ENCODE measurements around the gene BNIP5.

The BNIP5 gene

DNA sequence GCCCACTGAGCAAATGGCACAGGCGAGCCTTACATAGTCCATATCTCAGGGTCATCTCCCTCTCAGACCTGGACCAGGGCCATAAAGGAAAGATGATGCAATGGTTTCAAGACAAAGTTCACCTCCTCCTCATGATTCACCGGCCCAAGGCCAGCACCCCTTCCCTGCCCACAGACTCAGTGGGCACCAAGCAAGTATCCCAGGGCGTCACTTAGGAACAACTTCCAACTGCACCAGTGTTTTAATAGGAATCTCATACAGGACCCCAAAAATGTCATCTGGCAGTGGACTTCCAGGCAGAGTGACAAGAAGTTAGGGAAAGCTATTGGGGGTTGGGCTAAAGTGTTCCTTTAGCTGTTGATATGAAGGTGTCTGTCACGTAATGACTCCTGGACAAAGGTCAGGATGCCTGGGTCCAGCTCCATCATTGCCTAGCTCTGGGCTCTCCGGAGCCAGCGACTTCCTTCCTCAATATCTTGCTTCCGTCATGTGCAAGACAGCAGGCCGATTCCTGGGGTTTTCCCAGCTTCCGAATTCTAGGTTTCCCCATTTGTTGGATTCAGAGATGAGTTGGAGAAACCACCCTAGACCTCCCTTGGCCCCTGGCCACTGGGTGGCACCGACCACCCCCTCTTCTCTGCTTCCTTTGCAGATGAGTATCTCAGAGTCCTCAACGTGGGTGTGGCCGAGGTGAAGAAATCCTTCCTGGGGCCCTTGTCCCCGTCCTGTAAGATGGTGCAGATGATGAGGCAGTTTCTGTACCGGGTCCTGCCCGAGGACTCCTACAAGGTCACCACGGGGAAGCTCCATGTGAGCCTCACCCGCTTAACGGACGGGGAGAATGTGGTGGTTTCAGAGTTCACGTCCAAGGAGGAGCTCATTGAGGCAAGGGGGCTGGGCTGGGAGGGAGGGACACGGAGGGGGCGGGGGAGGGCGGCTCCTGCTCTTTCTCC, 45.7 kb downstream of the BNIP5 start:
- DNase-seq = no peak

DNA sequence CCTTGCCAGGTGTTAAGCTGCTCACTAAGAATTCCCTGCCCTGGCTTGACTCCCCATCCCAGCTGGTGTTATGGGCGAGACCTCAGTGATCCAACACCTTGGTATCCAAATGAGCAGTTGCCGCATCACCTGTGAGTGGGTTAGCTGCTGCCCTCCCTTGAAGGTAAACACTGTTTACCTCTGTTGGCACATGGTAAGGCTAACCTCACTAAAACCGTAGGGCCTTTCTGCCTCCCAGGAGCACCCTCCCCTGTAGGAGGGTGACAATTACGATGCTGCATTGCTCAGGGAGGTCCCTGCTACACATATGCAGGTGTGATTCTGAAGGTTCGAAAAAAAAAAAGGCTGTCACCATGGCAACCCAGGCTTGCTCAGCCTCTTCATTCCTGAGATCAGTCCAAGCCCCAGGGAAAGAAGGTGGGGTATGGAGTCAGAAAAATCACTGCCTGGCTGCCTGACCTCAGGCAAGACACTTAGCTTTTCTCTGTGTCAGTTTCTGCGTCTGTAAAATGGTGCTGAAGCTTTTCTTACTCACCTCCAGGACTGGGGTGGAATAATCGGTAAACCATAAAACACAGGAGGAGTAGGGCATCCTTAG, 47.3 kb downstream of the BNIP5 start:
- DNase-seq = peak in 1 of 2 experiments; percentile 24

DNA sequence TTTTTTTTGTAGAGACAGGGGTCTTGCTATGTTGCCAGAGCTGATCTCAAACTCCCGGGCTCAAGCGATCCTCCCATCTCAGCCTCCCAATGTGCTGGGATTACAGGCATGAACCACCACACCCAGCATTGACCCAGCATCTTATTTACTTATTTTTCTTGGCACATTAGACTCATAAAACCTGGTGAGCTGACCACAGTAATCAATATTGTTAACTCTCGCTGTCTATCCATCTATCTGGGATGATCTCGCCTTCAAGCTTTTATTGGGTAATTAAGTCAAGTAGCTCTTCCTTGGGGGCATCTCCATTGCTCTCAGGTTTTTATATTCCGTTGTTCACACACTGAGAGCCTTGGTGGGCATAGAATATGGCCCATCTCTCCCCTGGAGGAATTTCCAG, 49.8 kb downstream of the BNIP5 start:
- DNase-seq = no peak

DNA sequence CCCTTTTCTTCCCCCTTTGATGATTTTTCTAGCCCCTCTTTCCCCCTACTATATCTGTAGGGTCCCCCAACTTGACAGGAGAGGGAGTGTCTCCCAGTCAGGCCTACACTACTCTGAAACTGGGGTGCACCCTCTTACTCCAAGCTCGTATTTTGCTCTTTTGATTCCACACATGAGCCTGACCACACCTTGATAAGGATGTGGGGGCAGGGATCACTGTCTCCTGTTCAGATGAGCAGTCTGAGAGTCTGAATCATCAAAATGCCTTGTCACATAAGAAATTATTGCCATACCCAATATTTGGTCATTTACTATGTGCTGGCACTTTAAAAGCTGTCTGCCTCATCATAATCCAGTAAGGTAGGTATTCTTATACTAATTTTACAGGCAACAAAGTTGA, 50.9 kb downstream of the BNIP5 start:
- no peak for DNase-seq

DNA sequence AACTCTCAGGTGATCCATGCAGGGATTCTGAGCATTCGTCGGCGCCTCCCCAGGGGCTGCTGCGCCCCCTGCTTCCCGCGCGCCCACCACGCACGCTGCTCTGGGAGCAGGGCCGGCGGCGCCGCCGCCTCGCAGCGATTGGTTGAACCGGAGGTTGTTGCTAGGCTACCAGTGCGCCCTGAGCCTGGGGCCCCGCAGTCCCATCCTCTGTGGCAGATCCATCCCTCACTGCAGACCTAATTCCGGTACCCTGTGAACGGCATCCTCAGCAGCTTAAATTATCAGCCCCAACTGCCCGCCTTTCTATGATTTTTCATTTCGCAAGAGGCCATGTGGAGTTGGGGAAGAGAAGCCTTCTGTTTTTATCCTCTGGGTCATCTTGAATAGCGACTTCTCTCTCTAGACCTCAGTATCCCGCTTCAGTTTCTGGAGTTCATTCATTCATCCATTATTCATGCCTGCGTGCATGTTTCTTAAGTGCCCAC, 51.5 kb downstream of the BNIP5 start:
- DNase-seq = no peak

DNA sequence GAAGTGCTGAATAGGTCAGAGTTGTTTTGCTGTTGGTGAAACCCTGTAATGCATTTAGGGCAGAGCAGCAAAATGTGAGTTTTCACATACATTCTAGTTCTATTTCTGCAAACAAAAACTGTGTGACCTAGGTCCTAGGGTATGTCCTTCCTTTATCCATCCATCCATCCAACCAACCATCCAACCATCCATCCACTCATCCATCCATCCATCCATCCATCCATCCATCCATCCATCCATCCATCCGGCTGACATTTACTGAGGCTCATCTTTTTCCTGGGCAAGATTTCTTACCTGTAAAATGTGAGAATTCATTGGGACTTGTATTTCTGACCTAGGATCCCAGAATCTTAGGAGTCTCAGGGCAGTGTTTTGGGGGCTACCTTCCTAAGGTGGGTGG, 52.3 kb downstream of the BNIP5 start:
- no peak for DNase-seq

DNA sequence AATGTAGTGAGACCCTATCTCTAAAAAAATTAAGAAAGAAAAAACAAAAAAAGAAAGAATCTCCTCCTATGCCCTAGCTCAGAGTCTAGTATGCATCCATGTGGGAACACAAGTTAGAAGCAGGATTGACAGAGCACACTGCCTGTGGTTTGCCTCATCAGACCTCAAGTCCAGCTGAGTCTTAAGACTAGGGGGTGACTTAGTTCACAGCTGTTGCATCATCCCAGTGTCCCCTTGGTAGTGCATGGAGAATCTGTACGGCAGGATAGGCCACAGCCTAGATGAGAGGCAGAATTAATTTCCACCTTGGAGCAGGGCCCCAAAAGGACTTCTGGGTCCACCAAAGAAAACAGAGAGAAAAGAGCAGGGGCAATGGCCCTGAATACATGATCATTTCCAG, 53.1 kb downstream of the BNIP5 start:
- no peak for DNase-seq

DNA sequence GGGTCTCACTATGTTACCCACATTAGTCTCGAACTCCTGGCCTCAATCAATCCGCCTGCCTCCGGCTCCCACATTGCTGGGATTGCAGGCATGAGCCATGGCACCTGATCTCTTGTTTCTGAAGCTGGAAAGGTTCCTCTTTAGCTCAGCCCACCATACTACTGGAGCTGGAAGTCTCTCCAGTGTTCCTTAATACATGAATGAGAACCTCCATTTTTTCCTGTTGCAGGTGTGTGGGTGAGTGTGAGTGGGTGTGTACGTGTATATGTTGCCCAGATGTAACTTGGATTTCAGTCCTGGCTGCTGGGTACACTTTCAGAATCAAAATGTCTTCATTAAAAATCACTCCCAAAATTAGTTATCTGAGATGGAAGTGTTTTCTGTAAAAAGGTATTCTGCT, 55.7 kb downstream of the BNIP5 start:
- DNase-seq = no peak

DNA sequence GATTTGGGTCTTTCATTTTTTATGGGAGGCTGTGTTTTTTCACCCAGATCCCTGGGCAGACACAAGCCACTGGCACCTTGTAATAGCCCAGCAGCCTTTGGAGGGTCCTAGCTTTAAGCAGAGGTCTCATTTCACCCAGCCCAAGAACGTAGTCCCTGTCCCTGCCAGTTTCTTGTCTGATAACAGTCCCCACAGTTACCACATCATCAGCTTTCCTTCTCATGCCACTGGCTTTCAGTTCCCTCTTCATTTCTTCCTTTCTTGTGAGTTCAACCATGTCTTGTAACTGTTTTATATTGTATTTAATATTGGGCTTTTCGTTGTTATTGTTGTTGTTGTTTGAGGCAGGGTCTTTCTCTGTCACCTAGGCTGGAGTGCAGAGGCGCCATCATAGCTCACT, 56.2 kb downstream of the BNIP5 start:
- no peak for DNase-seq

DNA sequence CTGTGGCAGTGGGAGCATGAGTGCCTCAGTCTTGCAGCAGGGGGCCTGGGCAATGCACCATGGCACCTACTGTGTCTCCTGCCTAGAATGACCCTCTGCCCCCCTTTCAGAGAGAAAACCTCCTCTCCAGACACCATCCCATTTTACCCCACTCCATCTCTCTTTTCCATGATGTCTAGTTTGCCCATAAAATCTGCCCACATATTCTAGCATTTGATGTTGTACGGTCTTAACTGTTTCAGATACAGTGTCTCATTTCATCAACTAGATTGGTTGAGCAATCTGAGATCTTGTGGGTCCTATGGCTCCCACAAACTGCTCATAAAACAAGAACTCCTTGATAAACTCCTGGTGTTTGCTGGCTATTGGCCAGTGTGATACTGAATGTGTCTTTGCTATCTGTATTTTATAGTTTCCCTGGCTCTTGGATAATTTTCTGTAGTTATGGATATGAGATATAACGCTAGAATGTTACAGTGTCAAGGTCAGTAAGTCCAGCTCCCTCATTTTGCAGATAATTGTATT, 58.7 kb downstream of the BNIP5 start:
- no peak for DNase-seq

DNA sequence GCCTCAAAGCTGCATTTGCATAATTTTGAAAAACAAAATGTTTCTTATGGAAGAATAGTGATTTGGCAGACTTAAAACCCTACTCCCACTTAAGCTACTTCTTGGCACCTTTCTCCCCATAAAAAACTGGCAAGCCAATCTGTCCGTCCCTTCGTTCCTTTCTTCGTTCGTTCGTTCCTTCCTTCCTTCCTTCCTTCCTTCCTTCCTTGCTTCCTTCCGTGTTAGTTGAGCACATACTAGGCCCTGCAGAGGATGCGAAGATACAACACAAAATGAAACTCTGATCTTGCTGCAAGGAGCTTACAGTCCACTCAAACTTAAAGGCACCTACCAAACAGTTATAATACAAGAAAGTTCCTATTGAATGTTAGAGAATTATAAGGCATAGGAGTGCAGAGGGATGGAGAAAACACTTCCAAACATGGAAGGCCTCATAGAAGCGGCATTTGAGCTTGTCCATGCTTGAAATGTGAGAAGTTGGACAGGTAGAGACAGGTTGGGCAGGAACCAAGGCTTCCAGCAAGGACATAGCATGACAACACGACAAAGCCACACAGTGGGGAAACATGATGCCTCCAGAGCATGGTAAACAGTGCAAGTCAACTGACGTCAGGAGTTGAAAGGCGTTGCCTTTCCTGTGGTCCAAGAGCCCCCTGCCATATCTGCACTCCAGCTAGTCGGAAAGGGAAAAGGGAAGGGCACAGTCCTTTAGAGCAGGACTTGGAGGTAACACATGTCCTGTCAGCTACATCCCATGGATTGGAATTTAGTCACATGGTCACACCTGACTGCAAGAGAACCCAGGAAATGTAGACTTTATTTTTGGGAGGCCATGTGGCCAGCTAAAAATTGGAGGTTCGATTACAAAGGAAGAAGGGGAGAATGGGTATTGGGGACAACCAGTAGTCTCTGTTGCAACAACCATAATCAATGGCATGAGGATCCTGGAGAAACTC, 59.8 kb downstream of the BNIP5 start:
- DNase-seq = no peak

DNA sequence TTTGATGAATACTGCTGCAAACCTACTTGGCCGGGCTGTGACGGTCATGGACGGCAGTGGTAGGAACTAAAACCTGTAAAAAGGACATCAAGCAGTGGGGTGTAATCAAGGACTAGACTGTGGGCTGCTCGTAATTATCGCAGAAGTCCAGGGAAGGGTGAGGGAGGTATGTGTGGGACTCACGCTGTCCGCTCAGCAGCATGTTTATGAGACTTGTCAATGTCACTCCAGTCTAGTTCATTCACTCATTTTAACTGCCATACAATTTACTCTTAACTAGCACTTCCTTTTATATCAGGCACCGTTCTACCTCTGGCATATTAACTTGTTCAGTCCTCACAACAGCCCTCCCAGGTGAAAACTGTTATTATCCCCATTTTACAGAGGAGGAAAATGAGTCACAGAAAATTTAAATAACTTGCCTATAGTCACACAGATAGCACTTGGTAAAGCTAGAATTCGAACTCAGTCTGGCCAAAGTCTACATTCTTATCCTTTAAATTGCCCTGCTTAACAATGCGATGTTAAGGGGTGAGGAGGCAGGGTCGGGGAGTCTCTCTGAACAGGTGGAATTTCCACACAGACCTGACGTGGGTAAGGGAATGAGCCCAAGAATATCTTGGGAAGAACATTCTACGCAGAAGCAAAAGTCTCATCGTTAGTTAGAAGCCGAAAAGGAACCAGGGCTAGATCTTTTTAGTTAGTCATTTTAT, 62.7 kb downstream of the BNIP5 start:
- no peak for DNase-seq

DNA sequence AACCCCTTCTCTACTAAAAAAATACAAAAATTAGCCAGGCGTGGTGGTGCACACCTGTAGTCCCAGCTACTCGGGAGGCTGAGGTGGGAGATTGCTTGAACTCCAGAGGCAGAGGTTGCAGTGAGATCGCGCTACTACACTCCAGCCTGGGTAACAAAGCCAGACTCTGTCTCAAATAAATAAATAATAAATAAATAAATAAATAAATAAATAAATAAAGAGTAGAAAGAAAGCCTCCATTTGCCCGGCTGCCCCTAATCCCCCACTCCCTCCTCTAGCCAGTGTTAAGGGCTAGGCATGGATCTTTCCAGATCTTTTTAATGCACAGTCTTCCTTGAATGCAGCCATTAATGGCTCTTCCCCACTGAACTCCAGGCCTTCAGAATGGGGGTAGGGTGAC, 63.6 kb downstream of the BNIP5 start:
- no peak for DNase-seq

DNA sequence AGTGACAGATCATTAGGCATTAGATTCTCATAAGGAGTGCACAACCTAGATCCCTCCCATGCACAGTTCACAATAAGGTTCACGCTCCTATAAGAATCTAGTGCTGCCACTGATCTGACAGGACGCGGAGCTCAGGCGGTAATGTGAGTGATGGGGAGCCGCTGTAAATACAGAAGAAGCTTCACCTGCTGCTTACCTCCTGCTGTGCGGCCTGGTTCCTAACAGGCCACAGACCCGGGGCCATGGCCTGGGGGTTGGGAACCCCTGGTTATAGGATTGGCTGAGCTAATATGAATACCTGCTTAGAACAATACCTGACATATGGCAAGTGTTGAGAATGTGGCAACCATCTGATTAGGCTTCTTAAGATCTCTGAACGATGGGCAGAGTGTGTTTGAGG, 64.5 kb downstream of the BNIP5 start:
- DNase-seq = peak in 1 of 2 experiments; percentile 45

DNA sequence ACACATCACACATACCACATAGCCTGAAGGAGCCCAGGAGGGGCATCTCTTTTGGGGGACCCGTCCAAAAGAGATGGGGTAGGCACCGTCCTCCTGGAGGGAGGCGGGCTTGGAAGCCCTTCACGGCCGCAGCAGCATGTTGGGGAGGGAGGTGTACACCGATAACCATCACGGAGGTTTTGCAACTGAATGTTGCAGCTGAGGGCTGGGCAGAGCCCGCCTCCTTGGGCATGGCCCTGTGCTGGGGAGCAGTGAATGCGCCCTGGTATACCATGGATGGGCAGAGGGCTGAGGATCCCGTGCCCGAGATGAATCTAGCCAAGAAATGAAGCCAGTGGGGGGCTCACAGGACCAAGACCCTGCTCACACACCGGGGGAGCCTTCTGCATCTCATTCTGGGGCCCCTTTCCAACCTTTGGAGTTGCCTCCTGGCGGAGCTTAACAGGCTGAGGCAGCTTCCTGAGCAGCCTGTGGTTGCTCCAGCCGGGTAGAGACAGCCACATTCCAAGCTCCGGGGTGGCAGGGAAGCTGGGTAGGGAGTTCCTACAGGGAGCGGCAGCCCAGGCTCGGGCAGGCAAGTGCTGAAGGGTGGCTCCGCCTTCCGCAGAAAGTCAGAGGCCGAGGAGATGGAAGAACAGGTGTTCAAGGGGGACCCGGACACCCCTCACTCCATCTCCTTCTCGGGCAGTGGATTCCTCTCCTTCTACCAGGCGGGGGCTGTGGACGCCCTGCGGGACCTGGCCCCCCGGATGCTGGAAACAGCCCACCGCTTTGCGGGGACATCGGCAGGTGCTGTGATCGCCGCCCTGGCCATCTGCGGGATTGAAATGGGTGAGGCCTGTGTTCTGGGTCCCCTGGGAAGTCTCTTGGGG, 66.6 kb downstream of the BNIP5 start, which contains the start of gene PNPLA1:
PNPLA1 (plus strand) TSS at position 227 of the 872 bp plus-strand sequence; CDS start at position 627, 400 bp downstream.
- DNase-seq = no peak

DNA sequence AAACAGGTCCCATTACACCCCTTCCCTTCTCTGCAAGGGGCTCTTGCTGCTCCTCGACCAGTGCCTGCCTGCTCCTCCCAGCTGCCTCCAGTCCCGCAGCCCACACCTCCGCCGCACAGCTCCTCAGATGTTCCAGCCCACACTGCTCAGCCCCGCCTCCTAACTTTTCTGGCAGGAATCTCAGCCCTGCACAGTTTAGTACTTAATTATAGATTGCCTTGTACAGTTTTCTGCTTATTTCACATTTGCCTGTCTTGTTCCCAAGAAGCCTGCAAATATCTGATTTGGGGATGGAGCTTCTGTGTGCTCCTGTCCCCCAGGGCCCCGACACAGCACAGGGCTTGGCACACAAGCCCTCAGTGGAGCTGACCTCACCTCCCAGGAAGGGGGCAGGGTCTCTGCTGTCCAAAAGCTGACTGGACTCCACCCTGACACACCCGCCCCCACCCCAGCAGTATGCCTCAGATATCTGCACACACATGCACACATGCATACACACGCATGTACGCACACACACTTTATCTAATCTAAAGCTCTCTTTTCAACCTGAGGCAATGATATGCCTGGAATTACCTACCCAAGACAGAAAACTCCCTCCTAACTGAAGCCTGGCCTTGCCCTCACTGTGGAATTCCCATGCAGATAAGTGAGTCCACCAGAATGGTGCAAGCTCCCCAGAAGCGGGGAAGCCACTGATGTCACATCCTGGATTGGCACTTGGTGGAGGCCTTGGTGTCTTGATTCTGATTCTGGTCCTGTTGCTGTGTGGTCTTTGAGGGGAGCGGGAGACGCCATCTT, 68.0 kb downstream of the BNIP5 start:
- DNase-seq = no peak

DNA sequence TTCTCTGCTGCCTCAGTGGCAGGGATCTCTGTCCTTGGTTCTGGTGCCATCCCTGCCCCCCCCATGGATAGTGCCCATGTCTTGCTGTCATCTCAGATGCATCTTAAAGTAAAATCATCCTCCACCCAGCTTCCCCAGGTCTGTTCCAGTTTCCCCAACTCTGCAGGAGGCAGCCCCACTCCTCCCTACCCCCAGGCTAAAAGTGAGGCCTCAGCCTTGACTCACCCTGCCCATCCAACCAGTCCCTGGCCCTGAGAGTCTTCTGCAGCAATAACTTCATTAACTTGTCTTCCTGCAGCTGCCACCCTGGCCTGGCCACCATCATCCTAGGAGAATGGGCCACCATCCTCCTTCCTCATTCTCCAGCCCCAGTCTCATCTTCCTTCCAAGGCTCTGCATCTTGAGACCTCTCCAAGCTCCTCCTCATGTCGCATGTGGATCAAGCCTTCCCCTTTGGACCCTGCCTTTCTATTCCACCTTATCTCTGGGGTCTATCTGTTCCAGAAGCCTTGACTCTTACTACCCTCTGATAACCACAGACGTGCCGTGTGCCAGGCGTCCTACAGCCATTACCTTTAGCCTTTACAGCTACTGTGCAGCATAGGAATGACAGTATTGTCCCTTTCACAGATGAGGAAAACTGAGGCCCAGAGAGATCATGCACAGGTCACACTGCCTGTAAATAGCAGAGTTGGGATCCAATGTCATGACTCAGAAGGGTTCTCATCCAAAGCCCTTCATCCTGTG, 68.8 kb downstream of the BNIP5 start:
- no peak for DNase-seq

DNA sequence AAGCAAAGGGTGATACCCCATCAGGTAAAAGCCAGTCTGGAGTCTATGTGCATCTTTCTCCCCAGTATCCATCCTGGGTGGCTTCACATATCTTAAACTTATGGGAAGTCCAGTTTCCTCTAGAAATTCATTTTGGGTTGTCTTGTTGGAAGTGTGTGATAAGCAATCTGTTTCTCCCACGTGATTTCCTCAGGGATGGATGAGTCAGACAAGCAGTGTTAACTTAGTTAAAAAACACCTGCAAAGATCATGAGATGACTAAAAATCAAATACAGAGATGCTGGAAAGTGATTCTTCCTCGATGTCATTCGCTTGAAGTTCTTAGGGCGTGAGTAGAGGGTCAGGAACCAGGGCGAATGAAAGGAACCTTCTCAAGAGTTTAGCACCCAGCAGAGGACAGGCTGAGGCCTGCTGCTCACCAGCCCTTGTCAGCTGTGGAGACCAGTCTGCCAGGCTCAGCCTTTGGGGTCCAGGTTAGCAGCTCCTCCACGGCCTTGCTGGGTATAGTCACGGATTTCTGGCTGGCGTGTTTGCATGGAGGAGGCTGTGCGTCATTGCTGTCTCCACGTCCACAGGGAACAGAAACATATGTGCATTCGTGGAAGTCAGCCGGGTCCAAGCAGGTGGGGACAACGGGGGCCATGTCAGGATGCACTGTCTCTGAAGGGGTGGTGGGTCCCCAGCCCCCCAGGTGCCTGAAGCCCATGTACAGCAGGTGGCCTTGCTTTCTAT, 69.6 kb downstream of the BNIP5 start:
- no peak for DNase-seq
